Activated naive CD8-positive, alpha-beta T cell treated with anti-CD3 and anti-CD28 coated beads, Interleukin-2, amount 50 U/mL, for 24 hours (primary cell): Measurements from ENCODE around the gene TMPRSS12.
A peak's percentile ranks its signal among the peaks of the same experiment; 100 is the strongest.
"Not testable (repeated sequence)": the region's sequence is repeated elsewhere in the genome, so short reads cannot be mapped to it uniquely, and the experiment has no call there.

Source experiments
- ATAC-seq: fragments of 150-1000 bp; cut with Tn5 transposase; one replicate; pipeline ENCODE4 v1.10.0; 2021
- DNase-seq: peaks from one replicate; pipeline ENCODE4 v3.0.0; 2021
- H3K27ac Mint-ChIP-seq: one replicate; pipeline ENCODE4 v1.8.0; 2021; ENCODE audit warnings: mild to moderate bottlenecking, mixed read lengths
- H3K27me3 Mint-ChIP-seq: one replicate; pipeline ENCODE4 v1.8.0; 2021; ENCODE audit warnings: mixed read lengths
- H3K36me3 Mint-ChIP-seq: one replicate; pipeline ENCODE4 v1.8.0; 2021; ENCODE audit warnings: low read depth, mixed read lengths
- H3K4me1 Mint-ChIP-seq: one replicate; pipeline ENCODE4 v1.8.0; 2021; ENCODE audit warnings: mixed read lengths
- H3K4me3 Mint-ChIP-seq: one replicate; pipeline ENCODE4 v1.8.0; 2021; ENCODE audit warnings: mild to moderate bottlenecking, moderate library complexity, mixed read lengths
- H3K9me3 Mint-ChIP-seq: one replicate; pipeline ENCODE4 v1.8.0; 2021; ENCODE audit warnings: mixed read lengths

The TMPRSS12 gene

DNA sequence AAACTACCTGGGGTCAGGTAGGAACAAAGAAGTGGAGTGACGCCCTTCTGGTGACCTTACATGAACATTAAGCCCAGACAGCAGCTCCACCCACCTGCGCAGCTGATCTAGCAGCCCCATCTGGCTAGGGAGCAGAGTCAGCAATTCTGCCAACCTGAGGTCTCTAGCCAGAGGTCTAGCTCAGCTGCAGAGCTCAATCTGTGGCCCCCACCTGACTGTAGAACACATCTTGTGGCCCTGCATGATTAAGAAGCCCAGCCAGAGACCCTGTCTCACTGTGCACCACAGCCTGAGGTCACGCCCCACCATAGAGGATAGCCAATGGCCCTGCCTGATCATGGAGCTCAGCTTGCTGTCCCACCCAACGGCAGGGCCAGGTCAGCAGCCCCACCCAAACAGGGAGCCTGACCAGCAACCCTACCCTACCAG is 59.0 kb downstream of the TMPRSS12 start:
- Mint-ChIP-seq H3K27ac (no peak overlapping the region), H3K4me1 (no peaks in the 10 kb centered on the region)

GRCh38 chr12:50908479-50908878 is 65.8 kb downstream of the TMPRSS12 start:
- not testable (repeated sequence) for DNase-seq, H3K36me3 Mint-ChIP-seq, ATAC-seq, H3K4me3 Mint-ChIP-seq, H3K4me1 Mint-ChIP-seq, H3K27ac Mint-ChIP-seq, H3K27me3 Mint-ChIP-seq
- peaks cover 20% of the 10 kb centered on the region for H3K9me3 Mint-ChIP-seq

More for the DNA sequence above, 59.0 kb downstream of the TMPRSS12 start:
- ATAC-seq: no peak
- H3K27me3 Mint-ChIP-seq: no peaks in the 10 kb centered on the region
- H3K36me3 Mint-ChIP-seq: no peaks in the 10 kb centered on the region
- no peak overlapping the region for H3K4me3 Mint-ChIP-seq
- H3K9me3 Mint-ChIP-seq: no peaks in the 10 kb centered on the region
- DNase-seq: no peak

DNA sequence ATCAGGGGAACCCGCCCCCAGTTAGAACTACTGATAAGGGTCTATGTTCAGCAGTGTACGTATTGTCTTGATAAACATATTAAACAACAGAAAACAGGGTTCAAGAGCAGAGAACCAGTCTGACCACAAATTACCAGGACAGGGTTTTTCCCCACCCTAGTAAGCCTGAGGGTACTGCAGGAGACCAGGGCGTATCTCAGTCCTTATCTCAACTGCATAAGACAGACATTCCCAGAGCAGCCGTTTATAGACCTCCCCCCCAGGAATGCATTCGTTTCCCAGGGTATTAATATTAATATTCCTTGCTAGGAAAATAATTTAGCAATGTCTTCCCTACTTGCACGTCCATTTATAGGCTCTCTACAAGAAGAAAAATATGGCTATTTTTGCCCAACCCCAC is 69.6 kb downstream of the TMPRSS12 start:
- H3K4me3 Mint-ChIP-seq, H3K4me1 Mint-ChIP-seq, ATAC-seq, H3K27me3 Mint-ChIP-seq, H3K36me3 Mint-ChIP-seq, DNase-seq, H3K27ac Mint-ChIP-seq: not testable (repeated sequence)
- H3K9me3 Mint-ChIP-seq: peaks cover 43% of the 10 kb centered on the region

GRCh38 chr12:50913224-50913623 is 70.5 kb downstream of the TMPRSS12 start:
- Mint-ChIP-seq H3K27ac (no peak overlapping the region), H3K36me3 (peaks cover 5% of the 10 kb centered on the region), H3K4me1 (no peaks in the 10 kb centered on the region), H3K4me3 (no peak overlapping the region), H3K9me3 (peaks cover 47% of the 10 kb centered on the region), H3K27me3 (no peaks in the 10 kb centered on the region)
- ATAC-seq: no peak
- no peak for DNase-seq

DNA sequence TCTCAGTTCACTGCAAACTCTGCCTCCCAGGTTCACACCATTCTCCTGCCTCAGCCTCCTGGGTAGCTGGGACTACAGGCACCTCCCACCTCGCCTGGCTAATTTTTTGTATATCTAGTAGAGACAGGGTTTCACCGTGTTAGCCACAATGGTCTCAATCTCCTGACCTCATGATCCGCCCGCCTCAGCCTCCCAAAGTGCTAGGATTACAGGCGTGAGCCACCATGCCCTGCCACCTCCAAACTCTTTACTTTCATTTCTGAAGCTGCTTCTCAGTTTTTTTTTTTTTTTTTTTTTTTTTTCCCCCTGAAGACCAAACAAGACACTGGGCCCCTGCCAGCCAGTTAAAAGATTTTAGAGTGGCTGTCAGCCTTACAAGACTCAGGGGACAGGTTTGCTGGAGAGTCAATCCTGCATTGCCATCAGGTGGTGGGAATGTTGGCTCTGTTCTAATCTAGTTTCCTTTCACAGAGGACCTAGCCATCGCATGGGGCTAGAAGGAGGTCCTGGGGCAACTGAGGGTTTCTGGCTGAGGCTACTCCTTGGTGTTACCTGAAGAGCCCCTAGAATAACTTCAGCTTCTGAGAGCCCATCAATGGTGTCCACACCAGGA is 72.3 kb downstream of the TMPRSS12 start:
- Mint-ChIP-seq H3K9me3 (peaks cover 47% of the 10 kb centered on the region), H3K4me1 (peaks cover 11% of the 10 kb centered on the region), H3K4me3 (no peak overlapping the region), H3K27ac (no peak overlapping the region), H3K27me3 (no peaks in the 10 kb centered on the region), H3K36me3 (peaks cover 5% of the 10 kb centered on the region)
- no peak for ATAC-seq
- no peak for DNase-seq

GRCh38 chr12:50916292-50916691 is 73.6 kb downstream of the TMPRSS12 start:
- no peak overlapping the region for H3K27ac Mint-ChIP-seq
- peaks cover 43% of the 10 kb centered on the region for H3K9me3 Mint-ChIP-seq
- H3K36me3 Mint-ChIP-seq: peaks cover 5% of the 10 kb centered on the region
- H3K4me3 Mint-ChIP-seq: no peak overlapping the region
- no peak for ATAC-seq
- no peak for DNase-seq
- H3K27me3 Mint-ChIP-seq: no peaks in the 10 kb centered on the region
- peaks cover 16% of the 10 kb centered on the region for H3K4me1 Mint-ChIP-seq

- DNase-seq (no peak), ATAC-seq (no peak)
- Mint-ChIP-seq H3K4me3 (no peak overlapping the region), H3K9me3 (peaks cover 24% of the 10 kb centered on the region), H3K27me3 (no peaks in the 10 kb centered on the region), H3K27ac (no peak overlapping the region), H3K36me3 (peaks cover 5% of the 10 kb centered on the region), H3K4me1 (peaks cover 29% of the 10 kb centered on the region)
Observed at GRCh38 chr12:50918584-50919316, 76.0 kb downstream of the TMPRSS12 start.

DNA sequence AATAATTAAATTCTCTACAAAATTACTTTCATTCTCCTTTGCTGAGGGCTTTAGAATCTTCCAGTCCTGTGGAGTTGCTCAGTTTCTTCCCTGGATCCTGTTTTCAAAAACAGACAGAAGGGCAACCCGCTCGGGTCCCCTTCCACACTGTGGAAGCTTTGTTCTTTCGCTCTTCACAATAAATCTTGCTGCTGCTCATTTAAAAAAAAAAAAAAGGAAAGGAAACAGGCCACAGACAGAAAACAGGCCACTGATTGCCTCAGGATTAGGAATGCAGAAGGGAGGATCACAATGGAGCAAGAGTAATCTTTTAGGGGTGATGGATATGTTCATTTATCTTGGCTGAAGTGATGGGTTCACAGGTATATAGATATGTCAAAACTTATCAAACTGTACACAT is 80.1 kb downstream of the TMPRSS12 start:
- DNase-seq: no peak
- H3K27ac Mint-ChIP-seq: peak overlapping the region; percentile 88
- peaks cover 60% of the 10 kb centered on the region for H3K4me1 Mint-ChIP-seq

DNA sequence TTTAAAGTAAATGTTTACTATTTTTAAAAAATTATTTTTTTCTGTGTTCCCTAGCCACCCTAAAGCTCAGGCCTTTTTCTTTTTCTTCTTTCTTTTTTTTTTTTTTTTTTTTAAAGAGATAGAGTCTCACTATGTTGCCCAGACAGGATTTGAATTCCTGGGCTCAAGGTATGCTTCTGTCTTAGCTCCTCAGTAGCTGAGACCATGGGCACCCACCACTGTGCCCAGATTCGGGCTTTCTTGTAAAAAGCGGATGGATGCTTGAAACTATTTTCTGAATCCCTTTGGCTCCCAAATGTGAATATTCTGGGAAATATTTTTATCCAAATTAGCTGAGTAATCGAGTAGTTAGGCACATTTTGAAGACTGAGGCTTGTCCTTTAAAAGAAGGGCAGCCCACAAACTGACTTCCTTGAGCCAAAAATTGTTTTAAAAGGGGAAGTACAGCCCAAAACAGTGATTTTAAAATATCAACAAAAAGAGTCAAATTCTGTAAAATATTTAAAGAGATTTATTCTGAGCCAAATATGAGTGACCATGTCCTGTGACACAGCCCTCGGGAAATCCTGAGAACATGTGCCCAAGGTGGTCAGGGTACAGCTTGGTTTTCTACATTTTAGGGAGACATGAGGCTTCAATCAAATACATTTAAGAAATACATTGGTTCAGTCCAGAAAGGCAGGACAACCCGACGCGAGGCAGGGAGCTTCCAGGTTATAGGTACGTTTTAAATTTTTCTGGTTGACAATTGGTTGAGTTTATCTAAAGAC is 80.8 kb downstream of the TMPRSS12 start:
- Mint-ChIP-seq H3K27me3 (no peaks in the 10 kb centered on the region), H3K4me1 (peaks cover 62% of the 10 kb centered on the region), H3K9me3 (no peaks in the 10 kb centered on the region), H3K36me3 (no peaks in the 10 kb centered on the region), H3K27ac (peak overlapping the region; percentile 88), H3K4me3 (peak overlapping the region; percentile 77)
- DNase-seq: no peak
- no peak for ATAC-seq

More for the DNA sequence above, 80.1 kb downstream of the TMPRSS12 start:
- H3K4me3 Mint-ChIP-seq: peak overlapping the region; percentile 42
- no peak for ATAC-seq
- peaks cover 2% of the 10 kb centered on the region for H3K9me3 Mint-ChIP-seq
- peaks cover 1% of the 10 kb centered on the region for H3K36me3 Mint-ChIP-seq
- no peaks in the 10 kb centered on the region for H3K27me3 Mint-ChIP-seq

GRCh38 chr12:50924131-50924438 is 81.4 kb downstream of the TMPRSS12 start:
- H3K4me1 Mint-ChIP-seq: peaks cover 59% of the 10 kb centered on the region
- no peaks in the 10 kb centered on the region for H3K9me3 Mint-ChIP-seq
- no peaks in the 10 kb centered on the region for H3K27me3 Mint-ChIP-seq
- DNase-seq (no peak), ATAC-seq (peak; percentile 7)
- peak overlapping the region; percentile 77 for H3K4me3 Mint-ChIP-seq
- H3K27ac Mint-ChIP-seq: peak overlapping the region; percentile 88
- no peaks in the 10 kb centered on the region for H3K36me3 Mint-ChIP-seq

DNA sequence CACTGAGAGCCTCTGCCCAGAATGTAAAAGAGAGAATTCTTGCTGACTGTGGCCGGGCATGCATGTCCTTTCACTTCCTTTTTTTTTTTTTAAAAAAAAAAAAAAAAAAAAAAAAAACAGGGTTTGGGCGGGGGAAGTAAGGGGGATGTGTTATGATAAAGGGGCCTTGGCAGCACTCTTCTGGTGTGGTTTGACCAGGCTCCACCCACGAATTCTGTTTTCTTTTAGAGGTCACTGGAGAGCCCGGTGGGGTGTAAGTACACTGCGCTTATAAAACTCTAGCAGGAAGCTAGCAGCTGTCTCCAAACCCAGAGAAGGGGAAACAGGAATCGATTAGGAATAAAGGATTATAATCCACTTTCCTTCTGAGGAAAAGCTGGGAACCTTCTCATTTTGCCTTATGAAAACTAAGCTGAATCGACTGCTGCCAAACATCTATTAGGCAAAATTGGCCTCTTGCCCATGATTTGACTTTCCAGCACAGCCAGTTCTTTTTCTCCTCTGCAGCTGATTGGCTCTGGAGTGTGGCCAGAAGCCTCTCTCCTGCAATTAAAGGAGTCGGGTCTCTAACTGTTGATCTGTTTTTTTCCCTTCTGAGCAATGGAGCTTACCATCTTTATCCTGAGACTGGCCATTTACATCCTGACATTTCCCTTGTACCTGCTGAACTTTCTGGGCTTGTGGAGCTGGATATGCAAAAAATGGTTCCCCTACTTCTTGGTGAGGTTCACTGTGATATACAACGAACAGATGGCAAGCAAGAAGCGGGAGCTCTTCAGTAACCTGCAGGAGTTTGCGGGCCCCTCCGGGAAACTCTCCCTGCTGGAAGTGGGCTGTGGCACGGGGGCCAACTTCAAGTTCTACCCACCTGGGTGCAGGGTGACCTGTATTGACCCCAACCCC is 82.0 kb downstream of the TMPRSS12 start:
- Mint-ChIP-seq H3K27me3 (no peaks in the 10 kb centered on the region), H3K36me3 (no peaks in the 10 kb centered on the region), H3K4me1 (peaks cover 56% of the 10 kb centered on the region), H3K4me3 (peak overlapping the region; percentile 77), H3K9me3 (no peaks in the 10 kb centered on the region), H3K27ac (peak overlapping the region; percentile 88)
- DNase-seq: peak; percentile 54
- peak; percentile 90 for ATAC-seq

GRCh38 chr12:50925342-50925651 is 82.6 kb downstream of the TMPRSS12 start:
- Mint-ChIP-seq H3K4me1 (peaks cover 57% of the 10 kb centered on the region), H3K36me3 (no peaks in the 10 kb centered on the region), H3K9me3 (no peaks in the 10 kb centered on the region), H3K27ac (no peak overlapping the region), H3K4me3 (peak overlapping the region; percentile 77), H3K27me3 (no peaks in the 10 kb centered on the region)
- DNase-seq: no peak
- ATAC-seq: peak; percentile 42

DNA sequence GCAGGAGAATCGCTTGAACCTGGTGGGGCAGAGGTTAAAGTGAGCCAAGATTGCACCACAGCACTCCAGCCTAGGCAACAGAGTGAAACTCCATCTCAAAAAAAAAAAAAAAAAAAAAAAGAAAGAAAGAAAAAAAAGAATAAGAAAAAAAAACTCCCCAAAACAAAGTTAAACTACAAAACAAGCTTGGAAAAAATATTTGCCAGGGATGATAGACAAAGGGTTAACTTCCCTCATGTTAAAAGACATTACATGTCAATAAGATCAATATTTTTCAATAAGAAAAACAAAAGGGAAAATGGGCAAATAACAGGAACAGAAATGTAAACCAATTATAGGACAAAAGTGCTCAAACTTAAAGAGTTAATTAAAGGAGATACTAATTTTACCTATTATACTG is 83.2 kb downstream of the TMPRSS12 start:
- Mint-ChIP-seq H3K4me3 (peak overlapping the region; percentile 77), H3K27ac (no peak overlapping the region), H3K9me3 (no peaks in the 10 kb centered on the region), H3K36me3 (peaks cover 2% of the 10 kb centered on the region), H3K4me1 (peaks cover 56% of the 10 kb centered on the region), H3K27me3 (no peaks in the 10 kb centered on the region)
- ATAC-seq: no peak
- DNase-seq: no peak

DNA sequence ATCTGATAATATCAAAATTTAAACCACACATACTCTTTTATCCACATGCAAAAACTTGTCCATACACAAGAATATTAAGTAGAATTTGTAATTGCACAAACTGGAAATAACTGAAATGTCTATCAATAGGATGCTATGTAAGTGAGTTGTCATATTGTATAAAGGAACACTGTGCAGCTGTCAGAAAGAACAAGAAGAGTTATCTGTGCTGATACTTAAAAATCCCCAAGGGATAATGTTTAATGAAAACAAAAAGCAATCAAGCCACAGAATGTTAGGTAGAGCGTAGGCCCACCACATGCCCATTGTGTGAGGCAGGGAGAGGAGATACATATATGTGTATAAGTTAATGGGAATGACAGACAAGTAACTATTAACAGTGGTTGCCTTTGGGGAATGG is 83.7 kb downstream of the TMPRSS12 start:
- Mint-ChIP-seq H3K4me3 (peak overlapping the region; percentile 77), H3K36me3 (peaks cover 2% of the 10 kb centered on the region), H3K27ac (no peak overlapping the region), H3K9me3 (no peaks in the 10 kb centered on the region), H3K27me3 (no peaks in the 10 kb centered on the region), H3K4me1 (peaks cover 52% of the 10 kb centered on the region)
- ATAC-seq (no peak), DNase-seq (no peak)
